Uterus (tissue), 4 donors: ENCODE measurements around the gene MAPK11. TPM values are rescaled to one million over a fixed set of nuclear protein-coding genes. Genes with fewer than 3 reads are reported as not detected.

ENCODE experiments used
- DNase-seq, 2 donors: peaks; one replicate each; pipeline ENCODE4 v3.0.0-alpha.2; 2019 to 2020
- H3K27ac ChIP-seq, 2 donors: fragments of 200-600 bp; sonication (generic); 1 replicate in 1 of 2; 2 replicates in 1 of 2; pipeline ENCODE4 v1.5.1; 2016 to 2018
- H3K27me3 ChIP-seq, 2 donors: fragments of 200-600 bp; sonication (generic); one replicate each; pipeline ENCODE4 v1.5.1; 2018 to 2019; ENCODE audit warnings: control low read depth in 1 of 2
- H3K36me3 ChIP-seq, 2 donors: fragments of 200-600 bp; sonication (generic); one replicate each; pipeline ENCODE4 v1.5.1; 2019; ENCODE audit warnings: control low read depth in 1 of 2
- H3K4me1 ChIP-seq, 2 donors: fragments of 200-600 bp; sonication (generic); one replicate each; pipeline ENCODE4 v1.5.1; 2018 to 2019; ENCODE audit warnings: control low read depth in 1 of 2
- H3K4me3 ChIP-seq, 2 donors: fragments of 200-600 bp; sonication (generic); 1 replicate in 1 of 2; 2 replicates in 1 of 2; pipeline ENCODE4 v1.5.1; 2018 to 2019; ENCODE audit warnings: mild to moderate bottlenecking in 1 of 2
- H3K9me3 ChIP-seq, 2 donors: fragments of 200-600 bp; sonication (generic); one replicate each; pipeline ENCODE4 v1.5.1; 2019; ENCODE audit warnings: control low read depth in 1 of 2
- POLR2A ChIP-seq, 2 donors: fragments of 450-650 bp; IDR thresholded peaks; one replicate each; pipeline ENCODE4 v1.6.1; 2016; ENCODE audit warnings: antibody characterized with exemption in 2 of 2, mild to moderate bottlenecking in 1 of 2, moderate library complexity in 1 of 2
- intact Hi-C: fragments of 100-400 bp; cut with DNase I; formaldehyde crosslinking; loops from one replicate; pipeline ENCODE4 v1.15.1; 2023; ENCODE audit warnings: low total_unique reads
- total RNA-seq, 4 donors: library from RNA; depleted of rRNA in 3 of 4; stranded (reverse); fragments of >200 nt in 3 of 4; gene quantifications; one replicate each; pipeline versions ENCODE4 v1.1.0 to v1.2.4, GENCODE V29; 2014 to 2023
- TF ChIP-seq, protein P1 (sequence below), 4 experiments: fragments of 200-600 bp in 2 of 4; fragments of 450-650 bp in 2 of 4; sonication (generic) in 2 of 4; IDR thresholded peaks; one replicate each; pipeline ENCODE4 v1.5.1; 2016 to 2019; ENCODE audit warnings: antibody characterized with exemption in 4 of 4, mild to moderate bottlenecking in 2 of 4, moderate library complexity in 1 of 4
- donor health status: DM: yes; HTN: yes; CAD: no.

Gene MAPK11
- total RNA-seq, 4 donors from 2014 or later, result 7.9 to 39.5 (median 22.4) TPM

DNA sequence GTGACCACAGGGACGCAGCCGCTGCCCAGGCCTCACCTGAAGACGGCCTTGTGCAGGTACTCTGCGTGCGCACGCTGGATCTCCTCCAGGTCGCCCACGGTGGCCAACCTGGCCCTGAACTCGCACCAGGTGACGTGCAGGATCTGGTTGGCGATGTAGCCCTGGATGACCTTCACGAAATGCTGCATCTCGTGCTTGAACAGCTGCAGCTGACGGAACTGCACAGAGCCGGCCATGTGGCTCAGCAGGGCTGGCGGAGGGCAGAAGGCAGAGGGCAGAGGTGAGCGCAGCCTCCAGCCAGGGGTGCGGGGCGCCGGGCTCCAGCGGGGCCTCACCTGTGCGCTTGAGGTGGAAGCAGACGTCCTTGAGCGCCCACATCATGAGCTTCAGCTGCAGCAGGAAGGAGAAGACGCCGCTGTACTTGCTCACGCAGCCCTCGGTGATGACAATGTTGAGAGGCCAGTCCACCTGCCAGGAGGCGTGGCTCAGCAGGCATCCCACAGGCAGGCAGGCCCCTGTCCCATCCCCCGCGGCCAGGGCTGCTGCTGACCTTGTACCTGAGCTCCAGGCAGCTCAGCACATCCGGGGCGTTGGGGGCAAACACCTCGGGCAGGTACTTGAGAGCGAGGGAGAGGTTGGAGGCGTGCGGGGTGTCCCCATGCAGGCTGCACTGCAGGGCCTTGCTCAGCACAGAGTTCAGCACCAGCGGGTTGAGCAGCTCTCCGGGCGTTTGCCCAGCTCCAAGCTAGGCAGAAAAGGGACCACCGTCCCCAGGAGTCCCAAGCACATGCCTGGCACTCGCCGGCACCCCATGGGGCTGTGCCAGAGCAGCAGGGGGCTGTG lies 51.8 kb downstream of the MAPK11 start:
- Histone ChIP-seq H3K27ac (no peak overlapping the region), H3K27me3 (no peaks in the 10 kb centered on the region), H3K9me3 (no peaks in the 10 kb centered on the region), H3K4me3 (no peak overlapping the region), H3K4me1 (no peaks in the 10 kb centered on the region), H3K36me3 (no peaks in the 10 kb centered on the region)
- intact Hi-C loops, result no loop called here
- DNase-seq, result no peak
- no peak for TF ChIP-seq POLR2A (IDR thresholded peaks at IDR 0.05)
- TF ChIP-seq, protein P1, sequence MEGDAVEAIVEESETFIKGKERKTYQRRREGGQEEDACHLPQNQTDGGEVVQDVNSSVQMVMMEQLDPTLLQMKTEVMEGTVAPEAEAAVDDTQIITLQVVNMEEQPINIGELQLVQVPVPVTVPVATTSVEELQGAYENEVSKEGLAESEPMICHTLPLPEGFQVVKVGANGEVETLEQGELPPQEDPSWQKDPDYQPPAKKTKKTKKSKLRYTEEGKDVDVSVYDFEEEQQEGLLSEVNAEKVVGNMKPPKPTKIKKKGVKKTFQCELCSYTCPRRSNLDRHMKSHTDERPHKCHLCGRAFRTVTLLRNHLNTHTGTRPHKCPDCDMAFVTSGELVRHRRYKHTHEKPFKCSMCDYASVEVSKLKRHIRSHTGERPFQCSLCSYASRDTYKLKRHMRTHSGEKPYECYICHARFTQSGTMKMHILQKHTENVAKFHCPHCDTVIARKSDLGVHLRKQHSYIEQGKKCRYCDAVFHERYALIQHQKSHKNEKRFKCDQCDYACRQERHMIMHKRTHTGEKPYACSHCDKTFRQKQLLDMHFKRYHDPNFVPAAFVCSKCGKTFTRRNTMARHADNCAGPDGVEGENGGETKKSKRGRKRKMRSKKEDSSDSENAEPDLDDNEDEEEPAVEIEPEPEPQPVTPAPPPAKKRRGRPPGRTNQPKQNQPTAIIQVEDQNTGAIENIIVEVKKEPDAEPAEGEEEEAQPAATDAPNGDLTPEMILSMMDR (IDR thresholded peaks at IDR 0.05), result no peak

DNA sequence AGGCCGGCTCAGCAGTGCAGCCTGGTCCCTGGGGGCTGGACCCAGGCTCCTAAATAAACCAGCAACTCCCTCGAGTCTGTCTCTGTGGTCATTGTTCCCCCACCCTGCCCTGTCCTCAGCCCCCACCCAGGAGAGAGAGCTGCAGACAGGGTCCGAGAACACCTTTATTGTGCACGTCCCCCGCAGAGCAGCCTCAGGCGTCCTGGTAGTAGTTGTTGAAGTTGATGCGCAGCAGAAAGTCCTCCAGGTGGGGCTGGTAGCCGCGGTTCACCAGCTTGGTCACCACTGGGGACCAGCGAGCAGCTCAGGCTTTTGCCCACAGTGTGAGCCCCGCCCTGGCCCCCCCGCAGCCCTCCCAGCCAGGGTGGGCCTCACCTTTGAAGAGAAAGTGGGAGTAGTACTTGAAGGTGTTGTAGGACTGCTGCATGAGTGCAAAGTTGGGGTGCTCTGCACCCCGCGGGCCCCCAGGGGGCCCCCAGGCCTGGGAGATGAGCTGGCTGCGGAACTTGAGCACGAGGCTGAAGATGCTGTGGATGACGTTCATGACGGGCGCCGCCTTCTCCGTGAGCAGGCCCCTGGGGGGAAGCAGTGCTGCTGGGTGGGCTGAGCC lies 52.5 kb downstream of the MAPK11 start:
- no peak for DNase-seq
- no peaks in the 10 kb centered on the region for H3K4me1 ChIP-seq
- H3K36me3 ChIP-seq, result no peaks in the 10 kb centered on the region
- H3K27ac ChIP-seq, result no peak overlapping the region
- intact Hi-C loops, result no loop called here
- no peaks in the 10 kb centered on the region for H3K27me3 ChIP-seq
- H3K4me3 ChIP-seq, result no peak overlapping the region
- no peak for TF ChIP-seq POLR2A (IDR thresholded peaks at IDR 0.05)
- TF ChIP-seq, protein P1 (IDR thresholded peaks at IDR 0.05), result no peak
- no peaks in the 10 kb centered on the region for H3K9me3 ChIP-seq

DNA sequence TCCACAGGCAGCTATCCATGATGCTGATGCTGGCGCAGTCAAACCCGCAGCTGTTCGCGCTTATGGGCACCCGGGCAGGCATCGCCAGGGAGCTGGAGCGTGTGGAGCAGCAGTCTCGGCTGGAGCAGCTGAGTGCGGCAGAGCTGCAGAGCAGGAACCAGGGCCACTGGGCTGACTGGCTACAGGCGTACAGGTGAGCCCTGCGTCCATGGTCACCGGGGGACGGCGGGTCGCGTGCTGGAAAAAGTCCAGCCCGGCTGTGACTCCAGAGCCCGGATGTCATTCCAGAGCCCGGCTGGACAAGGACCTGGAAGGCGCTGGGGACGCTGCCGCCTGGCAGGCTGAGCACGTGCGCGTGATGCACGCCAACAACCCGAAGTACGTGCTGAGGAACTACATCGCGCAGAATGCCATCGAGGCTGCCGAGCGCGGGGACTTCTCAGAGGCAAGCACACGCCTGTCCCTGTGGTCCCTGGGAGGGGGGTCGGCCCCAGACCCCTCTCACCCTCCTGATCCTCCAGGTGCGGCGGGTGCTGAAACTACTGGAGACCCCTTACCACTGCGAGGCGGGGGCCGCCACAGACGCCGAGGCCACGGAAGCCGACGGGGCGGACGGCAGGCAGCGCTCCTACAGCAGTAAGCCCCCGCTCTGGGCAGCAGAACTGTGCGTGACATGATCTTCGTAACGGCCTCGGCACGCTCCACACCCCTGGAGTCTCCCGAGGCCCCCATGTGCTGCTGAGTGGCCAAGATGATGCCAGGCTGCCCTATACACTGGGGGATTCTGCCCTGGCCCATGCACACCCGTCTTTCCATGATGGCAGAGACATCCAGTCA lies 53.3 kb downstream of the MAPK11 start:
- TF ChIP-seq, protein P1 (IDR thresholded peaks at IDR 0.05), result no peak
- intact Hi-C loops, result no loop called here
- Histone ChIP-seq H3K27me3 (no peaks in the 10 kb centered on the region), H3K9me3 (no peaks in the 10 kb centered on the region), H3K4me3 (no peak overlapping the region), H3K4me1 (no peaks in the 10 kb centered on the region), H3K36me3 (no peaks in the 10 kb centered on the region), H3K27ac (no peak overlapping the region)
- peak in 1 of 2 donors; percentile 21 for DNase-seq

DNA sequence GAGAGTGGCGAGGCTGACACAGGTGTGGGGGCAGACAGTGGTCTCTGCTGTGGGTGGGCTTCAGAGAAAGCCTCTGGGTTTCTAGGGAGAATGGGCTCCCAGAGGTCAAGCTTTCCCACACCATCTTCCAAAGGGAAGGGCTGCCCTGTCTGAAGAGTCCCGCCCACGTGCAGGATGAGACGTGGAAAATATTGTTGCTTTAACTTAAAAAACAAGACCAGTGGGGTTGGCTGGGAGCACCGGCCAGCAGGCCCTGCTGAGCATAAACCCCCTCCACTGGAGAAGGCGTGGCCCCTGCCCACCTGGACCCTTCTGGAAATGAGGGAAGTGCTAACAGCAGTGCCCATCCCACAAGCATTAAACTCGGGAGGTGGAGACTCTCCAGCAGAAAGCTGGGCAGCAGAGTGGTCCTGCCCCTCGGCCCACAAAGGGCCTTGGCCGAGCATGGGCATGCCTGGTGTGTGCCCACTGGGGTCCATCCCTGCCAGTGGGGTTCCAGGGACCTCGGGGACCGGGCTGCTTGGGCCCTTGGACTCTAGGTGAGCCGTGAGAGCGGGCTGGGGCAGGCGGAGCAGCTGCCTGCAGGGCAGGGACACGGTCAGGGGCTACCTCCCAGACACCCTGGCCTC lies 54.0 kb downstream of the MAPK11 start:
- Histone ChIP-seq H3K9me3 (no peaks in the 10 kb centered on the region), H3K36me3 (no peaks in the 10 kb centered on the region), H3K4me3 (no peak overlapping the region), H3K27ac (no peak overlapping the region), H3K27me3 (no peaks in the 10 kb centered on the region), H3K4me1 (no peaks in the 10 kb centered on the region)
- peak in 1 of 2 donors; percentile 14 for DNase-seq
- intact Hi-C loops, result no loop called here
- TF ChIP-seq POLR2A (IDR thresholded peaks at IDR 0.05), result no peak
- TF ChIP-seq, protein P1 (IDR thresholded peaks at IDR 0.05), result no peak
